Tibial artery (tissue), 4 donors: ENCODE data around the gene MUC5AC.

Experiments used
- DNase-seq, 2 donors: peaks; one replicate each; pipeline ENCODE4 v3.0.0-alpha.2; 2019
- H3K27ac ChIP-seq, 2 donors: fragments of 200-600 bp; sonication (generic) in 1 of 2; 1 replicate in 1 of 2; 2 replicates in 1 of 2; pipeline ENCODE4 v1.5.1; 2018 to 2019; ENCODE audit warnings: mild to moderate bottlenecking in 1 of 2
- H3K27me3 ChIP-seq, 2 donors: fragments of 200-600 bp; sonication (generic) in 1 of 2; one replicate each; pipeline versions ENCODE4 v1.5.1 to v1.6.0; 2016 to 2019
- H3K36me3 ChIP-seq, 3 donors: fragments of 200-600 bp; sonication (generic) in 2 of 3; one replicate each; pipeline ENCODE4 v1.5.1; 2016 to 2019; ENCODE audit warnings: mild to moderate bottlenecking in 2 of 3
- H3K4me1 ChIP-seq, 4 donors: fragments of 200-600 bp; sonication (generic) in 2 of 4; 1 replicate in 3 of 4; 2 replicates in 1 of 4; pipeline ENCODE4 v1.5.1; 2016 to 2019
- H3K4me3 ChIP-seq, 2 donors: fragments of 200-600 bp; sonication (generic) in 1 of 2; 1 replicate in 1 of 2; 2 replicates in 1 of 2; pipeline ENCODE4 v1.5.1; 2018 to 2019; ENCODE audit warnings: mild to moderate bottlenecking in 2 of 2
- H3K9me3 ChIP-seq, 3 donors: fragments of 200-600 bp; sonication (generic) in 1 of 3; one replicate each; pipeline ENCODE4 v1.5.1; 2016 to 2019
- CTCF ChIP-seq, 2 experiments: fragments of 200-600 bp in 1 of 2; fragments of 450-650 bp in 1 of 2; IDR thresholded peaks; one replicate each; pipeline ENCODE4 v1.5.1; 2017 to 2019; ENCODE audit warnings: antibody characterized with exemption in 2 of 2, mild to moderate bottlenecking in 1 of 2, moderate library complexity in 1 of 2
- intact Hi-C: fragments of 100-400 bp; cut with DNase I; formaldehyde crosslinking; loops from one replicate; pipeline ENCODE4 v1.15.0; 2023; ENCODE audit warnings: low total_unique reads

MUC5AC gene

DNA sequence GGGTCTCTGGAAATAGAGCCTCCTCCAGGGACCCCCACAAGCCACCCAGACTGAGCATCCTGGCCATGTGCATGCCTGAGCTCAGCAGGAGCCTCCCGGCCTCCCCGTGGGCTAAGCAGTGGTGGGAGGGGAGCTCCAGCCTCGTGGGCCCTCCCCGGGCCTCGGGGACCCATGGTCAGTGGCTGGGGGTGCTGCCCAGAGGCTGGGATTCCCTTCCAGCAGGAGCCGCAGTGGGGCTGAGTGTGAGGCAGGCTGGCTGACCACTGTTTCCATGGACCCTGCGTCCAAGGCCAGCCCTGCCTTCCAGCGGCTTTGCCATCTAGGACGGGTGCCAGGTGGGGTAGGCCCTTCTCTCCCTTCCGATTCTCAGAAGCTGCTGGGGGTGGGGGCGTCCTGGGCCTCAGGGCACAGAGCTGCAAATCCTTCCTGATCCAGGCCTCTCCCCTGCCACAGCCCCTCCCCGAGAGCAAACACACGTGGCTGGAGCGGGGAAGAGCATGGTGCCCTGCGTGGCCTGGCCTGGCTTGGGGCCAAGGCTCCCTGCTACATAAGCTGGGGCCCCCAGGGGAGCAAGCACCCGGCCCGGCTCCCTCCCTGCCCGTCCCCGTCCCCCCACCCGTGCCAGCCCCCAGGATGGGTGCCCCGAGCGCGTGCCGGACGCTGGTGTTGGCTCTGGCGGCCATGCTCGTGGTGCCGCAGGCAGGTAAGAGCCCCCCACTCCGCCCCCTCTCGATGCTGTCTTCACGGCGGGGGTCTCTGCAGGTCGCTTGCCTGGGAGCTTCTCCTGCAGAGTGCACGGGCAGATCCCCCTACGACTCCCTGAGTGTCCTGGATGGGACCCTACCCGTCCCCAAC lies 65.0 kb downstream of the MUC5AC start, which contains the start of gene MUC5B:
MUC5B (plus strand) TSS at position 576 of the 855 bp plus-strand sequence; CDS start at position 634, 58 bp downstream.
- Histone ChIP-seq H3K27ac (no peak within 1 kb of the TSS), H3K36me3 (no peaks in the 10 kb centered on the region), H3K4me3 (no peak within 1 kb of the TSS), H3K9me3 (no peaks in the 10 kb centered on the region), H3K27me3 (peaks cover 0 to 95% of the 10 kb centered on the region in 2 donors), H3K4me1 (peaks cover 0 to 30% (median 0%) of the 10 kb centered on the region in 4 donors)
- TF ChIP-seq CTCF (IDR thresholded peaks at IDR 0.05): no peak
- peak in 1 of 2 donors; percentile 60 for DNase-seq
- intact Hi-C loops: no loop called here

GRCh38 chr11:1223346-1224110 lies 65.8 kb downstream of the MUC5AC start:
- Histone ChIP-seq H3K4me3 (no peak overlapping the region), H3K27ac (no peak overlapping the region), H3K9me3 (no peaks in the 10 kb centered on the region), H3K36me3 (no peaks in the 10 kb centered on the region), H3K4me1 (peaks cover 0 to 30% (median 0%) of the 10 kb centered on the region in 4 donors), H3K27me3 (peaks cover 0 to 98% of the 10 kb centered on the region in 2 donors)
- TF ChIP-seq CTCF (IDR thresholded peaks at IDR 0.05): no peak
- DNase-seq: peak in 1 of 2 donors; percentile 60
- intact Hi-C loops: no loop called here

DNA sequence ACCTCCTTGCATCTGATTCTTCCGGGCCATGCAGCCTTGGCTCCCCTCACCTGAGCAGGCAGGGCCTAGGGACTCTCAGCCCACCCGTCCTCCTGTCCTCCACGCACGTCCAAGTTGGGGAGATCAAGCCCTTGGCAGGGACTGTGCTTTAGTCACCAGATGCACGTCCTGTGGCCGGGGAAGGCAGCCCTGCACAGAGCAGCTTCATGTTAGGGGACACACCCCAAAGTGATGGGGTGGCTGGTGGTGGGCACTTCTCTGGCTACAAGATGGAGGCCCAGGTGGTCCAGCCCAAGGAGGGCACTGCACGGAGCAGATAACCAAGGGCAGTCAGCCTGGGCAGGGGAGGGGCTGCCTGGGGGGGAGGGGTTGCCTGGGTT lies 66.3 kb downstream of the MUC5AC start:
- Histone ChIP-seq H3K9me3 (no peaks in the 10 kb centered on the region), H3K36me3 (no peaks in the 10 kb centered on the region), H3K4me3 (no peak overlapping the region), H3K4me1 (peaks cover 0 to 30% (median 0%) of the 10 kb centered on the region in 4 donors), H3K27me3 (peaks cover 0 to 98% of the 10 kb centered on the region in 2 donors), H3K27ac (no peak overlapping the region)
- intact Hi-C loops: no loop called here
- TF ChIP-seq CTCF (IDR thresholded peaks at IDR 0.05): no peak
- peak in 1 of 2 donors; percentile 58 for DNase-seq

GRCh38 chr11:1224491-1225385 lies 67.0 kb downstream of the MUC5AC start:
- intact Hi-C loops: no loop called here
- Histone ChIP-seq H3K4me1 (peaks cover 0 to 27% (median 0%) of the 10 kb centered on the region in 4 donors), H3K27ac (no peak overlapping the region), H3K4me3 (no peak overlapping the region), H3K27me3 (peaks cover 0 to 98% of the 10 kb centered on the region in 2 donors), H3K36me3 (no peaks in the 10 kb centered on the region), H3K9me3 (no peaks in the 10 kb centered on the region)
- no peak for TF ChIP-seq CTCF (IDR thresholded peaks at IDR 0.05)
- peak in 1 of 2 donors; percentile 52 for DNase-seq
